ENCODE data around the gene PTPRT.

Gene PTPRT

GRCh38 chr20:43205699-43206098 is 16.0 kb upstream of the PTPRT start:
- H3K4me2 ChIP-seq (ENCODE audit: low read depth, low read length): no peak overlapping the region

GRCh38 chr20:43202100-43202499 is 12.4 kb upstream of the PTPRT start:
- H4K20me1 ChIP-seq (ENCODE audit: insufficient read depth, low read length): no peaks in the 10 kb centered on the region
- DNase-seq: no peak

More at GRCh38 chr20:43205699-43206098, 16.0 kb upstream of the PTPRT start:
- DNase-seq: no peak
- no peak overlapping the region for H3K4me3 ChIP-seq (ENCODE audit: low read length)
- no peak overlapping the region for H3K27ac ChIP-seq (ENCODE audit: low read length)
- H3K4me1 ChIP-seq (ENCODE audit: low read length): no peaks in the 10 kb centered on the region
- no peak overlapping the region for H2AFZ ChIP-seq (ENCODE audit: low read length)
- TF ChIP-seq EZH2 (optimal IDR thresholded peaks at IDR 0.05; ENCODE audit: low read depth, low read length) (no peak), EZH2phosphoT487 (IDR thresholded peaks at IDR 0.05; ENCODE audit: low read length) (no peak)
- TF ChIP-seq, protein P1, sequence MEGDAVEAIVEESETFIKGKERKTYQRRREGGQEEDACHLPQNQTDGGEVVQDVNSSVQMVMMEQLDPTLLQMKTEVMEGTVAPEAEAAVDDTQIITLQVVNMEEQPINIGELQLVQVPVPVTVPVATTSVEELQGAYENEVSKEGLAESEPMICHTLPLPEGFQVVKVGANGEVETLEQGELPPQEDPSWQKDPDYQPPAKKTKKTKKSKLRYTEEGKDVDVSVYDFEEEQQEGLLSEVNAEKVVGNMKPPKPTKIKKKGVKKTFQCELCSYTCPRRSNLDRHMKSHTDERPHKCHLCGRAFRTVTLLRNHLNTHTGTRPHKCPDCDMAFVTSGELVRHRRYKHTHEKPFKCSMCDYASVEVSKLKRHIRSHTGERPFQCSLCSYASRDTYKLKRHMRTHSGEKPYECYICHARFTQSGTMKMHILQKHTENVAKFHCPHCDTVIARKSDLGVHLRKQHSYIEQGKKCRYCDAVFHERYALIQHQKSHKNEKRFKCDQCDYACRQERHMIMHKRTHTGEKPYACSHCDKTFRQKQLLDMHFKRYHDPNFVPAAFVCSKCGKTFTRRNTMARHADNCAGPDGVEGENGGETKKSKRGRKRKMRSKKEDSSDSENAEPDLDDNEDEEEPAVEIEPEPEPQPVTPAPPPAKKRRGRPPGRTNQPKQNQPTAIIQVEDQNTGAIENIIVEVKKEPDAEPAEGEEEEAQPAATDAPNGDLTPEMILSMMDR (IDR thresholded peaks at IDR 0.05; ENCODE audit: low read length): 0 out of 2 replicates have a peak, but pooled peaks have one; percentile 13
- H3K9me2 ChIP-seq (replicated peaks; ENCODE audit: insufficient read depth, low read length): no peaks in the 10 kb centered on the region
- H3K79me2 ChIP-seq (ENCODE audit: low read length): no peaks in the 10 kb centered on the region
- H3K36me3 ChIP-seq (replicated peaks; ENCODE audit: insufficient read depth, low read length): no peaks in the 10 kb centered on the region
- no peaks in the 10 kb centered on the region for H4K20me1 ChIP-seq (ENCODE audit: insufficient read depth, low read length)
- no peaks in the 10 kb centered on the region for H3F3A ChIP-seq (ENCODE audit: insufficient read depth, low read length)
- no peaks in the 10 kb centered on the region for H3K27me3 ChIP-seq (replicated peaks; ENCODE audit: insufficient read depth, low read length)
- no peaks in the 10 kb centered on the region for H3K9me3 ChIP-seq (replicated peaks; ENCODE audit: insufficient read depth, low read length)
- H3K9ac ChIP-seq (ENCODE audit: low read length): no peak overlapping the region

DNA sequence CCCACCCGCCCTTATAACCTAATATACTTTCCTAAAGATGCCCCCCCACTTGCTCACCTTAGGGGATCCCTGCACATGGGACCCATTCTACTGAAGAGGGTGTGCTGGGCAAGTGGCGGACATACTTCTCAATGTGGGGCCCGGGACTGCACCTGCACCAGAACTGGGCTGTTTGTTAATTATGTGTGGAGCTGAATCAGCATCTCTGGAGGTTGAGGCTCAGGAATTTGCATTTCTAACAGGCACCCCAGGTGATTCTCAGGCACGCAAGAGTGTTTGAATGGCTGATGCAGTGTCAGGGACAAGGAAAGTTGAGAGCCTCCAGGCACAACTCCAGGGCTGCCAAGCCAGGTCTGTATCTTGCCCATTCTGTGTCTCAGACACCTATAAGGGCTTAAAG is 8.9 kb upstream of the PTPRT start:
- no peak for DNase-seq
- Histone ChIP-seq H3K4me1 (ENCODE audit: low read length) (no peaks in the 10 kb centered on the region), H3K79me2 (ENCODE audit: low read length) (no peaks in the 10 kb centered on the region), H3K9me2 (replicated peaks; ENCODE audit: insufficient read depth, low read length) (no peaks in the 10 kb centered on the region), H3K27me3 (replicated peaks; ENCODE audit: insufficient read depth, low read length) (no peaks in the 10 kb centered on the region), H3K36me3 (replicated peaks; ENCODE audit: insufficient read depth, low read length) (no peaks in the 10 kb centered on the region), H2AFZ (ENCODE audit: low read length) (no peak overlapping the region), H3K9ac (ENCODE audit: low read length) (no peak overlapping the region), H3F3A (ENCODE audit: insufficient read depth, low read length) (no peaks in the 10 kb centered on the region), H3K27ac (ENCODE audit: low read length) (no peak overlapping the region), H3K4me2 (ENCODE audit: low read depth, low read length) (no peak overlapping the region), H3K4me3 (ENCODE audit: low read length) (no peak overlapping the region), H3K9me3 (replicated peaks; ENCODE audit: insufficient read depth, low read length) (no peaks in the 10 kb centered on the region), H4K20me1 (ENCODE audit: insufficient read depth, low read length) (no peaks in the 10 kb centered on the region)
- TF ChIP-seq EZH2phosphoT487 (IDR thresholded peaks at IDR 0.05; ENCODE audit: low read length) (no peak), EZH2 (optimal IDR thresholded peaks at IDR 0.05; ENCODE audit: low read depth, low read length) (no peak)
- TF ChIP-seq, protein P1 (IDR thresholded peaks at IDR 0.05; ENCODE audit: low read length): no peak

More at GRCh38 chr20:43202100-43202499, 12.4 kb upstream of the PTPRT start:
- Histone ChIP-seq H3K4me1 (ENCODE audit: low read length) (no peaks in the 10 kb centered on the region), H3K27ac (ENCODE audit: low read length) (no peak overlapping the region), H3K9ac (ENCODE audit: low read length) (no peak overlapping the region), H3K36me3 (replicated peaks; ENCODE audit: insufficient read depth, low read length) (no peaks in the 10 kb centered on the region), H2AFZ (ENCODE audit: low read length) (no peak overlapping the region), H3K27me3 (replicated peaks; ENCODE audit: insufficient read depth, low read length) (no peaks in the 10 kb centered on the region), H3K79me2 (ENCODE audit: low read length) (no peaks in the 10 kb centered on the region), H3K9me3 (replicated peaks; ENCODE audit: insufficient read depth, low read length) (no peaks in the 10 kb centered on the region), H3K9me2 (replicated peaks; ENCODE audit: insufficient read depth, low read length) (no peaks in the 10 kb centered on the region), H3F3A (ENCODE audit: insufficient read depth, low read length) (no peaks in the 10 kb centered on the region), H3K4me2 (ENCODE audit: low read depth, low read length) (no peak overlapping the region), H3K4me3 (ENCODE audit: low read length) (no peak overlapping the region)
- no peak for TF ChIP-seq EZH2 (optimal IDR thresholded peaks at IDR 0.05; ENCODE audit: low read depth, low read length)
- no peak for TF ChIP-seq EZH2phosphoT487 (IDR thresholded peaks at IDR 0.05; ENCODE audit: low read length)
- TF ChIP-seq, protein P1 (IDR thresholded peaks at IDR 0.05; ENCODE audit: low read length): no peak

All from MM.1S (cell line).